ENCODE measurements around the gene LRRC49.

DNA sequence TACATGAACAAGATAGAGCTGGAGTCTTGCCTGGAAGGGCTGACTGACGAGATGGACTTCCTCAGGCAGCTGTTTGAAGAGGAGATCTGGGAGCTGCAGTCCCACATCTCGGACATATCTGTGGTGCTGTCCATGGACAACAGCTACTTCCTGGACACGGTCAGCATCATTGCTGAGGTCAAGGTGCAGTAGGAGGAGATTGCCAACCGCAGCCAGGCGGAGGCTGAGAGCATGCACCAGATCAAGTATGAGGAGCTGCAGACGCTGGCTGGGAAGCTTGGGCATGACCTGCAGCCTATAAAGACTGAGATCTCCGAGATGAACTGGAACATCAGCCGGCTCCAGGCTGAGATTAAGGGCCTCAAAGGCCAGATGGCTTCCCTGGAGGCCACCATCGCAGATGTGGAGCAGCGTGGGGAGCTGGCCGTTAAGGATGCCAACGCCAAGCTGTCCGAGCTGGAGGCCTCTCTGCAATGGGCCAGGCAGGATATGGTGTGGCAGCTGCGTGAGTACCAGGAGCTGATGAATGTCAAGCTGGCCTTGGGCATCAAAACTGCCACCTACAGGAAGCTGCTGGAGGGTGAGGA, 33.2 kb upstream of the LRRC49 start:
- TF ChIP-seq, protein P1, sequence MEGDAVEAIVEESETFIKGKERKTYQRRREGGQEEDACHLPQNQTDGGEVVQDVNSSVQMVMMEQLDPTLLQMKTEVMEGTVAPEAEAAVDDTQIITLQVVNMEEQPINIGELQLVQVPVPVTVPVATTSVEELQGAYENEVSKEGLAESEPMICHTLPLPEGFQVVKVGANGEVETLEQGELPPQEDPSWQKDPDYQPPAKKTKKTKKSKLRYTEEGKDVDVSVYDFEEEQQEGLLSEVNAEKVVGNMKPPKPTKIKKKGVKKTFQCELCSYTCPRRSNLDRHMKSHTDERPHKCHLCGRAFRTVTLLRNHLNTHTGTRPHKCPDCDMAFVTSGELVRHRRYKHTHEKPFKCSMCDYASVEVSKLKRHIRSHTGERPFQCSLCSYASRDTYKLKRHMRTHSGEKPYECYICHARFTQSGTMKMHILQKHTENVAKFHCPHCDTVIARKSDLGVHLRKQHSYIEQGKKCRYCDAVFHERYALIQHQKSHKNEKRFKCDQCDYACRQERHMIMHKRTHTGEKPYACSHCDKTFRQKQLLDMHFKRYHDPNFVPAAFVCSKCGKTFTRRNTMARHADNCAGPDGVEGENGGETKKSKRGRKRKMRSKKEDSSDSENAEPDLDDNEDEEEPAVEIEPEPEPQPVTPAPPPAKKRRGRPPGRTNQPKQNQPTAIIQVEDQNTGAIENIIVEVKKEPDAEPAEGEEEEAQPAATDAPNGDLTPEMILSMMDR (IDR thresholded peaks at IDR 0.05; ENCODE audit: low read depth, low read length, poor library complexity, severe bottlenecking): no peak
- TF ChIP-seq EZH2phosphoT487 (IDR thresholded peaks at IDR 0.05; ENCODE audit: borderline replicate concordance, low read length): no peak
